GM19351 (cell line): ENCODE results near the gene CD247.

Source experiments
- ATAC-seq: cut with Tn5 transposase; IDR thresholded peaks from one replicate; pipeline ENCODE4 v1.9.1; 2021; ENCODE audit warnings: mild to moderate bottlenecking, moderate library complexity; ENCODE audit not compliant: unreplicated experiment

CD247 gene

GRCh38 chr1:167512046-167512654 lies 6.2 kb downstream of the CD247 start:
- no peak for ATAC-seq

GRCh38 chr1:167511374-167511986 lies 6.8 kb downstream of the CD247 start:
- no peak for ATAC-seq

- no peak for ATAC-seq
Measured at GRCh38 chr1:167510881-167511280, 7.4 kb downstream of the CD247 start.

- ATAC-seq, result no peak
Measured at GRCh38 chr1:167510244-167510643, 8.1 kb downstream of the CD247 start.

GRCh38 chr1:167509587-167509986 lies 8.7 kb downstream of the CD247 start:
- no peak for ATAC-seq

GRCh38 chr1:167507719-167508118 lies 10.6 kb downstream of the CD247 start:
- ATAC-seq, result no peak

- ATAC-seq, result no peak
Measured at GRCh38 chr1:167504467-167504827, 13.9 kb downstream of the CD247 start.

- no peak for ATAC-seq
Measured at GRCh38 chr1:167503626-167504466, 14.5 kb downstream of the CD247 start.

GRCh38 chr1:167502719-167503462 lies 15.4 kb downstream of the CD247 start:
- no peak for ATAC-seq

- ATAC-seq, result no peak
Measured at GRCh38 chr1:167502192-167502551, 16.2 kb downstream of the CD247 start.

- no peak for ATAC-seq
Measured at GRCh38 chr1:167501515-167502191, 16.7 kb downstream of the CD247 start.

GRCh38 chr1:167500283-167500860 lies 18.0 kb downstream of the CD247 start:
- no peak for ATAC-seq

GRCh38 chr1:167499664-167500101 lies 18.6 kb downstream of the CD247 start:
- peak; percentile 97 for ATAC-seq

- no peak for ATAC-seq
Measured at GRCh38 chr1:167499106-167499505, 19.2 kb downstream of the CD247 start.

- no peak for ATAC-seq
Measured at GRCh38 chr1:167496797-167497619, 21.3 kb downstream of the CD247 start.

GRCh38 chr1:167493372-167493771 lies 25.0 kb downstream of the CD247 start:
- no peak for ATAC-seq

GRCh38 chr1:167492481-167492910 lies 25.8 kb downstream of the CD247 start:
- no peak for ATAC-seq

- ATAC-seq, result no peak
Measured at GRCh38 chr1:167491586-167492461, 26.5 kb downstream of the CD247 start.

GRCh38 chr1:167490765-167491164 lies 27.6 kb downstream of the CD247 start:
- no peak for ATAC-seq
